GM12878 (cell line): Measurements from ENCODE around the gene NOVA2. TPM values are rescaled to one million over a fixed set of nuclear protein-coding genes. Genes with fewer than 3 reads are reported as not detected.
A peak's percentile ranks its signal among the peaks of the same experiment; 100 is the strongest.

Experiments used
- CBX5 ChIP-seq: sonication (generic); IDR thresholded peaks from 2 replicates; pipeline ENCODE4 v1.6.1; 2016; ENCODE audit warnings: low read depth, moderate library complexity, mild to moderate bottlenecking, inconsistent platforms
- CEBPZ ChIP-seq: fragments of 150-350 bp; IDR thresholded peaks from 2 replicates; pipeline ENCODE4 v1.6.1; 2016; ENCODE audit warnings: low read depth, low read length
- HDAC2 ChIP-seq: fragments of 200-600 bp; sonication (generic); IDR thresholded peaks from 2 replicates; pipeline ENCODE4 v1.6.1; 2017
- HDAC6 ChIP-seq: fragments of 200-600 bp; sonication (generic); IDR thresholded peaks from one replicate; pipeline ENCODE4 v1.8.0; 2017; ENCODE audit warnings: antibody characterized with exemption; ENCODE audit not compliant: unreplicated experiment
- MTA2 ChIP-seq: fragments of 450-650 bp; IDR thresholded peaks from 2 replicates; pipeline ENCODE4 v1.6.1; 2016; ENCODE audit warnings: low read depth, mild to moderate bottlenecking, moderate library complexity
- MXI1 ChIP-seq: fragments of 150-350 bp; IDR thresholded peaks from 2 replicates; pipeline ENCODE4 v1.6.1; 2011; ENCODE audit warnings: low read depth, mild to moderate bottlenecking, inconsistent platforms, low read length, improper control_type of control experiment
- RB1 ChIP-seq: fragments of 450-650 bp; formaldehyde crosslinking; IDR thresholded peaks from 2 replicates; pipeline ENCODE4 v1.6.1; 2017; ENCODE audit warnings: mild to moderate bottlenecking, borderline replicate concordance
- STAT3 ChIP-seq: IDR thresholded peaks from 2 replicates; pipeline ENCODE4 v1.6.1; 2011; ENCODE audit warnings: low read depth, low read length, improper control_type of control experiment
- YBX1 ChIP-seq: fragments of 450-650 bp; IDR thresholded peaks from 2 replicates; pipeline ENCODE4 v1.6.1; 2016; ENCODE audit warnings: antibody characterized with exemption
- ZBTB40 ChIP-seq: fragments of 450-650 bp; IDR thresholded peaks from 2 replicates; pipeline ENCODE4 v1.6.1; 2016; ENCODE audit warnings: mild to moderate bottlenecking, moderate library complexity, borderline replicate concordance
- ZNF217 ChIP-seq: fragments of 450-650 bp; IDR thresholded peaks from 2 replicates; pipeline ENCODE4 v1.6.1; 2017; ENCODE audit warnings: antibody characterized with exemption, mild to moderate bottlenecking
- ZNF622 ChIP-seq: fragments of 450-650 bp; IDR thresholded peaks from 2 replicates; pipeline ENCODE4 v1.6.1; 2017; ENCODE audit warnings: mild to moderate bottlenecking, inconsistent platforms
- polyA plus RNA-seq, 11 experiments: library from polyadenylated mRNA; depleted of rRNA in 4 of 11; unstranded in 6 of 11; stranded (reverse) in 5 of 11; fragments of >200 nt; fragmentation: Nextera tagmentation in 4 of 11; fragmentation: Illumina TruSeq in 1 of 11; extraction: Ambion mirVana in 4 of 11; extraction: Trizol in 1 of 11; gene quantifications; 1 replicate in 1 of 11; 2 replicates in 10 of 11; pipeline versions ENCODE4 v1.2.1 to v1.2.3, GENCODE V29; 2011 to 2016; ENCODE audit warnings: inconsistent platforms in 2 of 11, missing spikeins in 2 of 11, low read depth in 1 of 11
- total RNA-seq, 4 experiments: library from RNA; depleted of rRNA in 3 of 4; stranded (reverse); fragments of >200 nt in 3 of 4; fragmentation: Illumina TruSeq in 1 of 4; extraction: Trizol in 1 of 4; gene quantifications; 2 replicates each; pipeline versions ENCODE4 v1.2.1 to v1.2.3, GENCODE V29; 2013 to 2021
- TF ChIP-seq, protein P1 (sequence below): IDR thresholded peaks from 2 replicates; pipeline ENCODE4 v1.6.1; 2012; ENCODE audit warnings: low read depth, low read length, improper control_type of control experiment
- TF ChIP-seq, protein P2 (sequence below): fragments of 450-650 bp; IDR thresholded peaks from 2 replicates; pipeline ENCODE4 v1.6.1; 2018; ENCODE audit warnings: borderline replicate concordance, mild to moderate bottlenecking; ENCODE audit not compliant: partially characterized antibody

NOVA2 gene
- total and polyA plus RNA-seq, 10 of the 15 experiments (the other 5 are each of a cell fraction or from before 2014, with no cell fraction given): under 0.01 to 0.44 (median 0.03) TPM; not detected in 4

GRCh38 chr19:45886427-45887199, 87.1 kb downstream of the NOVA2 start (continued):
- TF ChIP-seq ZBTB40 (peak; percentile 89), HDAC6 (no peak), YBX1 (no peak), MXI1 (no peak), RB1 (no peak; the same call in 1 of the 2 replicates), CEBPZ (no peak), STAT3 (no peak), MTA2 (peak; percentile 60; the same call in 1 of the 2 replicates), ZNF217 (no peak), CBX5 (no peak), ZNF622 (no peak), HDAC2 (0 out of 2 replicates have a peak, but pooled peaks have one; percentile 82)
- TF ChIP-seq, protein P1, sequence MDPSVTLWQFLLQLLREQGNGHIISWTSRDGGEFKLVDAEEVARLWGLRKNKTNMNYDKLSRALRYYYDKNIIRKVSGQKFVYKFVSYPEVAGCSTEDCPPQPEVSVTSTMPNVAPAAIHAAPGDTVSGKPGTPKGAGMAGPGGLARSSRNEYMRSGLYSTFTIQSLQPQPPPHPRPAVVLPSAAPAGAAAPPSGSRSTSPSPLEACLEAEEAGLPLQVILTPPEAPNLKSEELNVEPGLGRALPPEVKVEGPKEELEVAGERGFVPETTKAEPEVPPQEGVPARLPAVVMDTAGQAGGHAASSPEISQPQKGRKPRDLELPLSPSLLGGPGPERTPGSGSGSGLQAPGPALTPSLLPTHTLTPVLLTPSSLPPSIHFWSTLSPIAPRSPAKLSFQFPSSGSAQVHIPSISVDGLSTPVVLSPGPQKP: no peak
- TF ChIP-seq, protein P2, sequence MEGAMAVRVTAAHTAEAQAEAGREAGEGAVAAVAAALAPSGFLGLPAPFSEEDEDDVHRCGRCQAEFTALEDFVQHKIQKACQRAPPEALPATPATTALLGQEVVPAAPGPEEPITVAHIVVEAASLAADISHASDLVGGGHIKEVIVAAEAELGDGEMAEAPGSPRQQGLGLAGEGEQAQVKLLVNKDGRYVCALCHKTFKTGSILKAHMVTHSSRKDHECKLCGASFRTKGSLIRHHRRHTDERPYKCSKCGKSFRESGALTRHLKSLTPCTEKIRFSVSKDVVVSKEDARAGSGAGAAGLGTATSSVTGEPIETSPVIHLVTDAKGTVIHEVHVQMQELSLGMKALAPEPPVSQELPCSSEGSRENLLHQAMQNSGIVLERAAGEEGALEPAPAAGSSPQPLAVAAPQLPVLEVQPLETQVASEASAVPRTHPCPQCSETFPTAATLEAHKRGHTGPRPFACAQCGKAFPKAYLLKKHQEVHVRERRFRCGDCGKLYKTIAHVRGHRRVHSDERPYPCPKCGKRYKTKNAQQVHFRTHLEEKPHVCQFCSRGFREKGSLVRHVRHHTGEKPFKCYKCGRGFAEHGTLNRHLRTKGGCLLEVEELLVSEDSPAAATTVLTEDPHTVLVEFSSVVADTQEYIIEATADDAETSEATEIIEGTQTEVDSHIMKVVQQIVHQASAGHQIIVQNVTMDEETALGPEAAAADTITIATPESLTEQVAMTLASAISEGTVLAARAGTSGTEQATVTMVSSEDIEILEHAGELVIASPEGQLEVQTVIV: peak; percentile 47
